ENCODE measurements around the gene FAM229A. TPM values are rescaled to one million over a fixed set of nuclear protein-coding genes. Genes with fewer than 3 reads are reported as not detected.
A peak's percentile ranks its signal among the peaks of the same experiment; 100 is the strongest.

The FAM229A gene
- total and polyA plus RNA-seq, 9 of the 15 experiments (the other 6 are each of a cell fraction or from before 2014, with no cell fraction given): 0.04 to 21.6 (median 7.4) TPM

DNA sequence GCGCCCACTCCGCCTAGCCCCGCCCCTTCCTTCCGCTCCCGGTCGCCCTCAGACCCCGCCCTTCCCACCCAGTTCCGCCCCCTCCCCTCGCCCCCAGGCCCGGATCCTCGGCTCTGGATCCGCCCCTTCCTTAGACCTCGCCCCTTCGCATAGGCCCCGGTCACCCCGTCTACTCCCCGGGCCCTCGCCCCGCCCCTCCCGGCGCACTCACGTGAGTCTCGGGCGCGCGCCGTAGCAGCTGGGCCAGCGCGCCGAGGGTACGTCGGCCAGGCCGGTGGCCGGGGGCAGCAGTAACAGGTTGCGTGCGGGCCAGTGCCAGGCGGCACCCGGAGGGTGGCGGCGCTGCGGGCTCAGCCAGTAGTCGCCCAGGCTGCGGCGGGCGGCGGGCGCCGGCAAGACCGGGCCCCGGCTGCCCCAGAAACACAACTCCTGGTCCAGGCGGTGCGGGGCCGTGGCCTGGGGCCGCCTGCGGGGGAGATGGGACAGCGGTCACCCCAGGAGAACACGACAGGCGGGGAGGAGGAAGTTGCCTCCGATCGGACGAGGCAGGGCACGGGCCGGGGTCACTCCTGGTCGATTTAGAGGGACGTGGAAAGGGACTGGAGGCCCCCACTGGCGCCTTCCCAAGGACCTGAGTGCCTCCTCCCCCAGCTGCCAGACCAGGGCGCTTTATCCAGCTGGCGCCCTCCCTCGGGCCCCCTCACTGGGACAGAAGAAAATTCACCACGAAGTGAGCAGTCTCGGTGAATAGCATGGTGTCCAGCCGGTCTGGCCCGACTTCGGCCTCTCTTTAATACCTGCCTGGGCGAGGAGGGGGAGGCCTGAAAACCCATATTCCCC, 10.7 kb downstream of the FAM229A start (continued):
- TF ChIP-seq MCM2 (IDR thresholded peaks at IDR 0.05; ENCODE audit: low read depth): no peak
- TF ChIP-seq CEBPG (CRISPR knock-in tag; IDR thresholded peaks at IDR 0.05): no peak
- no peak for TF ChIP-seq CEBPG (tag; conservative IDR thresholded peaks at IDR 0.05 in 1 of 2, IDR thresholded peaks at IDR 0.05 in 1 of 2)
- no peak for TF ChIP-seq EHMT2 (IDR thresholded peaks at IDR 0.05)
- peak; percentile 51 to 94; a peak in 3 of 4 replicates for TF ChIP-seq MAZ (CRISPR knock-in tag; conservative IDR thresholded peaks at IDR 0.05 in 1 of 2, IDR thresholded peaks at IDR 0.05 in 1 of 2)
- no peak for TF ChIP-seq HDGF (IDR thresholded peaks at IDR 0.05)
- TF ChIP-seq, protein P1, sequence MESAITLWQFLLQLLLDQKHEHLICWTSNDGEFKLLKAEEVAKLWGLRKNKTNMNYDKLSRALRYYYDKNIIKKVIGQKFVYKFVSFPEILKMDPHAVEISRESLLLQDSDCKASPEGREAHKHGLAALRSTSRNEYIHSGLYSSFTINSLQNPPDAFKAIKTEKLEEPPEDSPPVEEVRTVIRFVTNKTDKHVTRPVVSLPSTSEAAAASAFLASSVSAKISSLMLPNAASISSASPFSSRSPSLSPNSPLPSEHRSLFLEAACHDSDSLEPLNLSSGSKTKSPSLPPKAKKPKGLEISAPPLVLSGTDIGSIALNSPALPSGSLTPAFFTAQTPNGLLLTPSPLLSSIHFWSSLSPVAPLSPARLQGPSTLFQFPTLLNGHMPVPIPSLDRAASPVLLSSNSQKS (CRISPR knock-in tag; IDR thresholded peaks at IDR 0.05): no peak
- no peak for TF ChIP-seq TBL1XR1 (IDR thresholded peaks at IDR 0.05; ENCODE audit: low read length in 2 of 2)
- no peak for TF ChIP-seq SAFB (IDR thresholded peaks at IDR 0.05; ENCODE audit: borderline replicate concordance, low read depth, low read length)
- no peak for TF ChIP-seq ZNF561 (CRISPR knock-in tag; conservative IDR thresholded peaks at IDR 0.05)
- no peak for TF ChIP-seq JUND (IDR thresholded peaks at IDR 0.05; ENCODE audit: borderline replicate concordance, low read depth, low read length)
- 0 out of 3 replicates have a peak, but pooled peaks have one; percentile 24 for TF ChIP-seq JUND (tag; IDR thresholded peaks at IDR 0.05; ENCODE audit: borderline replicate concordance, low read depth, low read length)
- TF ChIP-seq ZNF318 (IDR thresholded peaks at IDR 0.05; ENCODE audit: borderline replicate concordance in 1 of 2, low read depth in 1 of 2): no peak
- 0 out of 2 replicates have a peak, but pooled peaks have one; percentile 12 for TF ChIP-seq ARID1B (IDR thresholded peaks at IDR 0.05)

Measured in K562 (cell line).